HG03575 (cell line): Measurements from ENCODE around the gene MAP1LC3C.
"Not testable (repeated sequence)": the region's sequence is repeated elsewhere in the genome, so short reads cannot be mapped to it uniquely, and the experiment has no call there.

Experiments
- ATAC-seq: cut with Tn5 transposase; IDR thresholded peaks from one replicate; pipeline ENCODE4 v1.9.1; 2021; ENCODE audit not compliant: unreplicated experiment, insufficient number of reproducible peaks, low FRiP score; ENCODE audit errors: extremely low read depth

MAP1LC3C gene

GRCh38 chr1:241997401-241997998 lies 1.4 kb downstream of the MAP1LC3C start:
- no peak for ATAC-seq

- ATAC-seq, result no peak
Measured at GRCh38 chr1:241994171-241994570, 4.7 kb downstream of the MAP1LC3C start.

- no peak for ATAC-seq
Measured at GRCh38 chr1:241992734-241993133, 6.2 kb downstream of the MAP1LC3C start.

- no peak for ATAC-seq
Measured at GRCh38 chr1:241990040-241990439, 8.9 kb downstream of the MAP1LC3C start.

GRCh38 chr1:241988389-241988930 lies 10.4 kb downstream of the MAP1LC3C start:
- ATAC-seq, result not testable (repeated sequence)

GRCh38 chr1:241985787-241986186 lies 13.1 kb downstream of the MAP1LC3C start:
- ATAC-seq, result no peak

GRCh38 chr1:241979926-241980325 lies 19.0 kb downstream of the MAP1LC3C start:
- ATAC-seq, result no peak

GRCh38 chr1:241979071-241979470 lies 19.8 kb downstream of the MAP1LC3C start:
- ATAC-seq, result no peak

- no peak for ATAC-seq
Measured at GRCh38 chr1:241976229-241976628, 22.7 kb downstream of the MAP1LC3C start.

GRCh38 chr1:241972703-241973369 lies 26.1 kb downstream of the MAP1LC3C start:
- ATAC-seq, result no peak

- ATAC-seq, result no peak
Measured at GRCh38 chr1:241968611-241969010, 30.3 kb downstream of the MAP1LC3C start.

- no peak for ATAC-seq
Measured at GRCh38 chr1:241964550-241965282, 34.2 kb downstream of the MAP1LC3C start.

- no peak for ATAC-seq
Measured at GRCh38 chr1:241963722-241964121, 35.2 kb downstream of the MAP1LC3C start.

GRCh38 chr1:241962153-241962552 lies 36.7 kb downstream of the MAP1LC3C start:
- no peak for ATAC-seq

- no peak for ATAC-seq
Measured at GRCh38 chr1:241957692-241958494, 41.0 kb downstream of the MAP1LC3C start, which contains the start of gene BECN2. Gene BECN2 (plus strand): TSS chr1:241957767. CDS start chr1:241957767, 0 bp downstream.

GRCh38 chr1:241950390-241950789 lies 48.5 kb downstream of the MAP1LC3C start:
- no peak for ATAC-seq

GRCh38 chr1:241947354-241947753 lies 51.5 kb downstream of the MAP1LC3C start:
- ATAC-seq, result no peak
